Naive thymus-derived CD4-positive, alpha-beta T cell (primary cell): ENCODE data around the gene INPP1. TPM values are rescaled to one million over a fixed set of nuclear protein-coding genes. Genes with fewer than 3 reads are reported as not detected.

ENCODE experiments used
- ATAC-seq: fragments of 150-1000 bp; cut with Tn5 transposase; 2 replicates; pipeline ENCODE4 v1.10.0; 2021; ENCODE audit warnings: mild to moderate bottlenecking, moderate library complexity
- CTCF ChIA-PET: fragments of 350-600 bp; sonication (Branson Sonifier 250); formaldehyde crosslinking; loops from one replicate; lab custom pipeline; 2021; ENCODE audit warnings: antibody characterized with exemption; lab: Charles Lee
- POLR2A ChIA-PET: fragments of 350-600 bp; sonication (Branson Sonifier 250); formaldehyde crosslinking; loops from one replicate; lab custom pipeline; 2021; ENCODE audit warnings: antibody characterized with exemption, inconsistent platforms; lab: Charles Lee
- DNase-seq, 9 donors: peaks; one replicate each; pipeline versions ENCODE4 v3.0.0 to v3.0.0-alpha.2; 2020 to 2022; ENCODE audit warnings: mixed read lengths in 1 of 9
- H3K27ac ChIP-seq: one replicate; pipeline ENCODE4 v1.7.0; 2013; ENCODE audit warnings: mild to moderate bottlenecking, low read depth, low read length, moderate library complexity
- H3K27me3 ChIP-seq, 2 donors: one replicate each; pipeline ENCODE4 v1.7.0; 2013; ENCODE audit warnings: low read length in 2 of 2, mild to moderate bottlenecking in 2 of 2, moderate library complexity in 2 of 2; ENCODE audit not compliant: control insufficient read depth in 2 of 2, insufficient read depth in 2 of 2
- H3K36me3 ChIP-seq, 3 experiments: 1 replicate in 2 of 3; 2 replicates in 1 of 3; pipeline ENCODE4 v1.7.0; 2013; ENCODE audit warnings: low read length in 3 of 3, mild to moderate bottlenecking in 3 of 3, moderate library complexity in 1 of 3; ENCODE audit not compliant: insufficient read depth in 3 of 3, control insufficient read depth in 2 of 3
- H3K4me1 ChIP-seq, 2 donors: one replicate each; pipeline ENCODE4 v1.7.0; 2013; ENCODE audit warnings: low read length in 2 of 2, mild to moderate bottlenecking in 2 of 2, moderate library complexity in 1 of 2; ENCODE audit not compliant: control insufficient read depth in 2 of 2, insufficient read depth in 2 of 2
- H3K4me3 ChIP-seq: 2 replicates; pipeline ENCODE4 v1.7.0; 2013; ENCODE audit warnings: mild to moderate bottlenecking, low read length
- H3K9me3 ChIP-seq, 3 experiments: 1 replicate in 2 of 3; 2 replicates in 1 of 3; pipeline ENCODE4 v1.7.0; 2013; ENCODE audit warnings: low read length in 3 of 3; ENCODE audit not compliant: control insufficient read depth in 2 of 3
- H3K27ac Mint-ChIP-seq, 9 donors: one replicate each; pipeline ENCODE4 v1.8.0; 2020 to 2022; ENCODE audit warnings: mixed read lengths in 9 of 9, mild to moderate bottlenecking in 8 of 9, moderate library complexity in 5 of 9, inconsistent platforms in 2 of 9
- H3K27me3 Mint-ChIP-seq, 5 donors: one replicate each; pipeline ENCODE4 v1.8.0; 2021 to 2022; ENCODE audit warnings: mixed read lengths in 5 of 5, mild to moderate bottlenecking in 1 of 5
- H3K36me3 Mint-ChIP-seq, 5 donors: one replicate each; pipeline ENCODE4 v1.8.0; 2020 to 2022; ENCODE audit warnings: mixed read lengths in 5 of 5, mild to moderate bottlenecking in 3 of 5, inconsistent platforms in 1 of 5
- H3K4me1 Mint-ChIP-seq, 7 donors: one replicate each; pipeline ENCODE4 v1.8.0; 2020 to 2022; ENCODE audit warnings: mixed read lengths in 7 of 7, mild to moderate bottlenecking in 3 of 7, inconsistent platforms in 1 of 7
- H3K4me3 Mint-ChIP-seq, 10 donors: one replicate each; pipeline ENCODE4 v1.8.0; 2020 to 2022; ENCODE audit warnings: mild to moderate bottlenecking in 10 of 10, mixed read lengths in 10 of 10, moderate library complexity in 6 of 10, inconsistent platforms in 2 of 10
- H3K9me3 Mint-ChIP-seq, 11 donors: one replicate each; pipeline ENCODE4 v1.8.0; 2020 to 2022; ENCODE audit warnings: mixed read lengths in 11 of 11, mild to moderate bottlenecking in 4 of 11, inconsistent platforms in 1 of 11, moderate library complexity in 1 of 11
- intact Hi-C, 2 donors: fragments of 100-400 bp; cut with micrococcal nuclease; formaldehyde crosslinking; loops; one replicate each; pipeline ENCODE4 v1.15.1; 2023
- polyA plus RNA-seq, 2 donors: library from polyadenylated mRNA; unstranded; fragments of 300-500 nt; fragmentation: Illumina TruSeq; gene quantifications; one replicate each; pipeline ENCODE4 v1.2.3, GENCODE V29; 2021
- total RNA-seq, 6 experiments: library from RNA in 5 of 6; stranded (reverse) in 5 of 6; gene quantifications; 1 replicate in 5 of 6; 2 replicates in 1 of 6; pipeline ENCODE4 v1.2.3 and lab custom pipeline; 2021 to 2026

INPP1 gene
- total and polyA plus RNA-seq, 7 experiments from 2014 or later: 1.2 to 6.7 (median 2.0) TPM

- no peak overlapping the region for H3K4me3 ChIP-seq
- Mint-ChIP-seq H3K4me1 (no peaks in the 10 kb centered on the region), H3K27me3 (peaks cover 25 to 48% (median 37%) of the 10 kb centered on the region in 5 donors), H3K4me3 (no peak overlapping the region), H3K27ac (no peak overlapping the region), H3K36me3 (no peaks in the 10 kb centered on the region), H3K9me3 (peaks cover 0 to 2% (median 0%) of the 10 kb centered on the region in 11 donors)
- no peaks in the 10 kb centered on the region for H3K9me3 ChIP-seq
- CTCF ChIA-PET: no interaction called here
- ATAC-seq: no peak
- no peak for DNase-seq
- H3K36me3 ChIP-seq: no peaks in the 10 kb centered on the region
- intact Hi-C loops: no loop called here
- H3K27me3 ChIP-seq: no peaks in the 10 kb centered on the region
- POLR2A ChIA-PET: no interaction called here
- H3K4me1 ChIP-seq: no peaks in the 10 kb centered on the region
- no peak overlapping the region for H3K27ac ChIP-seq
Observed at GRCh38 chr2:190327867-190328572, 15.4 kb upstream of the INPP1 start.

GRCh38 chr2:190328573-190329147 is 14.7 kb upstream of the INPP1 start:
- DNase-seq (no peak), ATAC-seq (no peak)
- H3K4me3 ChIP-seq: no peak overlapping the region
- Mint-ChIP-seq H3K27ac (no peak overlapping the region), H3K27me3 (peaks cover 25 to 54% (median 37%) of the 10 kb centered on the region in 5 donors), H3K4me3 (no peak overlapping the region), H3K36me3 (no peaks in the 10 kb centered on the region), H3K9me3 (peaks cover 0 to 2% (median 0%) of the 10 kb centered on the region in 11 donors), H3K4me1 (no peaks in the 10 kb centered on the region)
- ChIA-PET CTCF (no interaction called here), POLR2A (no interaction called here)
- H3K27me3 ChIP-seq: no peaks in the 10 kb centered on the region
- intact Hi-C loops: no loop called here
- H3K36me3 ChIP-seq: no peaks in the 10 kb centered on the region
- H3K9me3 ChIP-seq: no peaks in the 10 kb centered on the region
- H3K27ac ChIP-seq: no peak overlapping the region
- H3K4me1 ChIP-seq: no peaks in the 10 kb centered on the region

- H3K4me1 ChIP-seq: no peaks in the 10 kb centered on the region
- Mint-ChIP-seq H3K27me3 (peaks cover 12 to 46% (median 12%) of the 10 kb centered on the region in 5 donors), H3K36me3 (no peaks in the 10 kb centered on the region), H3K4me1 (peaks cover 0 to 2% (median 0%) of the 10 kb centered on the region in 7 donors), H3K4me3 (no peak overlapping the region), H3K9me3 (no peaks in the 10 kb centered on the region), H3K27ac (no peak overlapping the region)
- intact Hi-C loops: no loop called here
- no peak for DNase-seq
- no peak for ATAC-seq
- no peaks in the 10 kb centered on the region for H3K36me3 ChIP-seq
- H3K9me3 ChIP-seq: no peaks in the 10 kb centered on the region
- H3K27ac ChIP-seq: no peak overlapping the region
- no peak overlapping the region for H3K4me3 ChIP-seq
- ChIA-PET CTCF (no interaction called here), POLR2A (interaction anchor here (0.6 kb wide), 1 partner anchor 119 kb away, joined by 3 read pairs; no protein-coding TSS in a partner anchor)
- no peaks in the 10 kb centered on the region for H3K27me3 ChIP-seq
Observed at GRCh38 chr2:190333395-190333794, 10.0 kb upstream of the INPP1 start.

- H3K27ac Mint-ChIP-seq: no peak overlapping the region
- H3K36me3 Mint-ChIP-seq: no peaks in the 10 kb centered on the region
- Histone ChIP-seq H3K36me3 (no peaks in the 10 kb centered on the region), H3K27me3 (no peaks in the 10 kb centered on the region), H3K9me3 (no peaks in the 10 kb centered on the region), H3K4me1 (no peaks in the 10 kb centered on the region), H3K4me3 (no peak overlapping the region), H3K27ac (no peak overlapping the region)
- CTCF ChIA-PET: no interaction called here
- DNase-seq (no peak), ATAC-seq (no peak)
- POLR2A ChIA-PET: no interaction called here
- peaks cover 12 to 46% (median 12%) of the 10 kb centered on the region in 5 donors for H3K27me3 Mint-ChIP-seq
- H3K4me1 Mint-ChIP-seq: peaks cover 0 to 2% (median 0%) of the 10 kb centered on the region in 7 donors
- no peaks in the 10 kb centered on the region for H3K9me3 Mint-ChIP-seq
- no peak overlapping the region for H3K4me3 Mint-ChIP-seq
- intact Hi-C loops: no loop called here
Observed at GRCh38 chr2:190333928-190334327, 9.5 kb upstream of the INPP1 start.

DNA sequence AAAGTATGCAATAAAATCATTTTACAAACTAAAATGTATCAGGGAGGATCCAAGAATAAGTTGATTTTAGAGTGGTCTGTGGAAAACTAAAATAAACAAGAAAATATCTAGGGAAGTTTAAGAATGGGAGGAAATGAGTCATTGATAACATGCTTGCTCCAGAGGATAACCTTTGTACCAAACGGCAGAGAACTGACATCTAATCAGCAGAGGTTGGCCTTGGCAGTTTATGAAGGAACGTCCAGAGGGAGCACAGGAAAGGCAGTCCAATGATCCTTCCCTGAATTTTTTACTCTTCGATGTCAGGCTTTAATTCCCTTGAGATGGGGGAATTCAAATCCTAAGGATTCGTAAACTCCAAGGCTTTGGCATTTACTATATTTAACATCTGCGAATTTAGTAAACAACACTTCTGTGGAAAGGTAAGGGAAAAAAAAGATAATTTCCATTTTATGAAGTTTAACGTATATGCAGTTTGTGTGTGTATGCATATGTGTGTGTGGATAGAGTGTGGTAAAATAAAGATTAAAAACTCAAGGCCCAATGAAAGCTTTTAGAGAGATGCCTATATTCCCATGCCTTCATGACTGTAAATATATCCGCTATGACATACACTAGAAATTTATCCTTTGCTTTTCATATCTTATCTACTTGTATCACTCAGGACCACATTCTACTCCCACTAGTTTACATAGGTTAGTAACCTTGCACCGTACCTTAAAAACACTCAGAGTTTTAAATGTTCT is 8.7 kb upstream of the INPP1 start:
- POLR2A ChIA-PET: no interaction called here
- H3K36me3 Mint-ChIP-seq: no peaks in the 10 kb centered on the region
- Histone ChIP-seq H3K36me3 (no peaks in the 10 kb centered on the region), H3K4me3 (no peak overlapping the region), H3K4me1 (no peaks in the 10 kb centered on the region), H3K27me3 (no peaks in the 10 kb centered on the region), H3K27ac (no peak overlapping the region), H3K9me3 (no peaks in the 10 kb centered on the region)
- H3K27ac Mint-ChIP-seq: no peak overlapping the region
- no peaks in the 10 kb centered on the region for H3K9me3 Mint-ChIP-seq
- intact Hi-C loops: no loop called here
- peaks cover 0 to 2% (median 0%) of the 10 kb centered on the region in 7 donors for H3K4me1 Mint-ChIP-seq
- ATAC-seq: no peak
- peaks cover 6 to 44% (median 7%) of the 10 kb centered on the region in 5 donors for H3K27me3 Mint-ChIP-seq
- DNase-seq: no peak
- H3K4me3 Mint-ChIP-seq: no peak overlapping the region
- CTCF ChIA-PET: interaction anchor here (0.7 kb wide), 1 partner anchor 10 kb away, joined by 4 read pairs; no protein-coding TSS in a partner anchor

DNA sequence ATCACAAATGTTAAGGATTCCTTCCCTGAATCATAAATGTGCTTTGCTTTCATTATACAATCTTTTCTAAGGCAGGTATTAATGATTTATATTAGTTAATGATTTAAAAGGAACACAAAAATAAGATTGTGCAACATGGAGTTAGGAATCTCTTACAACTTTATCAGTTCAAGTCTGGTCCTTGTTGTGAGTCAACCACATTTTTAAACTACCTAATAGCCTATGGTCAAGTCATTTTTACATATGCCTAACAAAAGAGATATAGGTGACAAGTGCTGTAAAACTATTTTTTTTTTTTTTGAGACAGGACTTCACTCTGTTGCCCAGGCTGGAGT is 8.2 kb upstream of the INPP1 start:
- peaks cover 0 to 2% (median 0%) of the 10 kb centered on the region in 7 donors for H3K4me1 Mint-ChIP-seq
- Histone ChIP-seq H3K4me1 (no peaks in the 10 kb centered on the region), H3K4me3 (no peak overlapping the region), H3K27me3 (no peaks in the 10 kb centered on the region), H3K27ac (no peak overlapping the region), H3K9me3 (no peaks in the 10 kb centered on the region), H3K36me3 (no peaks in the 10 kb centered on the region)
- ATAC-seq: no peak
- H3K9me3 Mint-ChIP-seq: no peaks in the 10 kb centered on the region
- H3K27ac Mint-ChIP-seq: no peak overlapping the region
- no peak for DNase-seq
- intact Hi-C loops: no loop called here
- H3K27me3 Mint-ChIP-seq: peaks cover under 1 to 40% (median 3%) of the 10 kb centered on the region in 5 donors
- H3K4me3 Mint-ChIP-seq: no peak overlapping the region
- ChIA-PET POLR2A (no interaction called here), CTCF (interaction anchor here (0.7 kb wide), 1 partner anchor 11 kb away, joined by 4 read pairs; no protein-coding TSS in a partner anchor)
- no peaks in the 10 kb centered on the region for H3K36me3 Mint-ChIP-seq
